HG02884 (cell line): ENCODE measurements around the gene NKD2.

ENCODE experiments used
- ATAC-seq: cut with Tn5 transposase; IDR thresholded peaks from one replicate; pipeline ENCODE4 v1.9.1; 2021; ENCODE audit warnings: mild to moderate bottlenecking, moderate library complexity; ENCODE audit not compliant: unreplicated experiment

NKD2 gene

DNA sequence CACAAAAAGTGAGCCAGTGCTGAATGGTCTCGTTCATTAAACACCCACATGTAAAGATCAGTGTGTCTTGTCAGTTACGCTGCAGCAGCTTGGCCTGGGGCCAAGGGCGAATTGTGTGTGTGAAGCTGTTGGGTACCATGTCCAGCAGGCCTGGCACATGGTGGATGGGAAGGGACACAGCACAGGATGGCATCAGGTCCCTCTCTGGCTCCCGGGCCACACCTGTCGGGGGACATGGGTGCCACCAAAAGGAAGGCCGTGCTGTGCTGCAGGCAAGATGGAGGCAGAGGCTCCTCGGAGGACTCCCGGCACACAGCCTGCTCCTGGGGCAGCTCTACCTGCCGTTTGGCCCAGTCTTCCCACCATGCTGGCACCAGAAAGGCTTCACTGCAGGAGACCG lies 32.0 kb downstream of the NKD2 start:
- ATAC-seq: no peak

DNA sequence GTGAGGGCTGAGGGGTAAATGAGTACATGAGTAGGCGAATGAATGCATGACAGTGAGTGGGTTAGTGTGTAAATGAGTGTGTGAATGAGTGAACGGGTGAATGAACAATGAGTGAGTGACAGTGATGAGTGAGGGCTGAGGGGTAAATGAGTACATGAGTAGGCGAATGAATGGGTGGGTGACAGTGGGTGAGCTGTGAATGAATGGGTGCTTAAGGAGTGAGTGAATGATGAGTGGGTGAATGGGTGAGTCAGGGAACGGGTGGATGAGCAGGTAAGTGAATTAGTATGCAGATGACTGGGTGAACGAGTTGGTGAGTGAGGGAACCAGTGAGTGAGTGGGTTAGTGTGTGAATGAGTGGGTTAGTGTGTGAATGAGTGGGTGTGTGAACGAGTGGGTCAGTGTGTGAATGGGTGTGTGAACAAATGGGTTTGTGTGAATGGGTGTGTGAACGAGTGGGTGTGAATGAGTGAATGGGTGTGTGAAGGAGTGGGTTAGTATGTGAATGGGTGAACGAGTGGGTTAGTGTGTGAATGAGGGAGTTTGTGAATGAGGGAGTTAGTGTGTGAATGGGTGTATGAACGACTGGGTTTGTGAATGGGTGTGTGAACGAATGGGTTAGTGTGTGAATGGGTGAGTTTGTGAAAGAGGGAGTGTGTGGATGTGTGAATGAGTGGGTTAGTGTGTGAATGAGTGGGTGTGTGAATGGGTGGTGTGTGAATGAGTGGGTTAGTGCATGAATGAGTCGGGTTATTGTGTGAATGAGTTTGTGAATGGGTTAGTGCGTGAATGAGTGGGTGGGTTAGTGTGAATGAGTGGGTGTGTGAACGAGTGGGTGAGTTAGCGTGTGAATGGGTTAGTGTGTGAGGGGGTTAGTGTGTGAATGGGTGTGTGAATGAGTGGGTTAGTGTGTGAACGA lies 32.9 kb downstream of the NKD2 start:
- no peak for ATAC-seq

DNA sequence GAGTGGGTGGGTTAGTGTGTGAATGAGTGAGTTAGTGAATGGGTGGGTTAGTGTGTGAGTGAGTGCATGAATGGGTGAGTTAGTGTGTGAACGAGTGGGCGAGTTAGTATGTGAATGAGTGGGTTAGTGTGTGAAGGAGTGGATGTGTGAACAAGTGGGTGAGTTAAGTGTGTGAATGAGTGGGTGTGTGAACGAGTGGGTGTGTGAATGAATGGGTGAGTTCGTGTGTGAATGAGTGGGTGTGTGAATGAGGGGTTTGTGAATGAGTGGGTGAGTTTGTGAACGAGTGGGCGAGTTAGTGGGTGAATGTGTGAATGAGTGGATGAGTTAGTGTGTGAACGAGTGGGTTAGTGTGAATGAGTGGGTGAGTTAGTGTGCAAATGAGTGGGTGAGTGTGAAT lies 34.0 kb downstream of the NKD2 start:
- no peak for ATAC-seq

DNA sequence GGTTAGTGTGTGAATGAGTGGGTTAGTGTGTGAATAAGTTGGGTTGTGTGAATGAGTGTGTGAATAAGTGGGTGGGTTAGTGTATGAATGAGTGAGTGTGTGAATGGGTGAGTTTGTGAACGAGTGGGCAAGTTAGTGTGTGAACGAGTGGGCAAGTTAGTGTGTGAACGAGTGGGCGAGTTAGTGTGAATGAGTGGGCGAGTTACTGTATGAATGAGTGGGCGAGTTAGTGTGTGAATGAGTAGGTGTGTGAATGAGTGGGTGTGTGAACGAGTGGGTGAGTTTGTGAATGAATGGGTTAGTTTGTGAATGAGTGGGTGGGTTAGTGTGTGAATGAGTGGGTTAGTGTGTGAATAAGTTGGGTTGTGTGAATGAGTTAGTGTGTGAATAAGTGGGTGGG lies 34.7 kb downstream of the NKD2 start:
- no peak for ATAC-seq

DNA sequence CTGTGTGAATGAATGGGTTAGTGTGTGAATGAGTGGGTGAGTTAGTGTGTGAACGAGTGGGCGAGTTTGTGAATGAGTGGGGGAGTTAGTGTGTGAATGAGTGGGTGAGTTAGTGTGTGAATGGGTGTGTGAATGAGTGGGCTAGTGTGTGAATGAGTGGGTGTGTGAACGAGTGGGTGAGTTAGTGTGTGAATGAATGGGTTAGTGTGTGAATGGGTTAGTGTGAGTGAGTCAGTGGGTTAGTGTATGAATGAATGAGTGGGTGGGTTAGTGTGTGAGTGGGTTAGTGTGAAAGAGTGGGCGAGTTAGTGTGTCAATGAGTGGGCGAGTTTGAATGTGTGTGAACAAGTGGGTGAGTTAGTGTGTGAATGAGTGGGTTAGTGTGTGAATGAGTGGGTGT lies 35.5 kb downstream of the NKD2 start:
- no peak for ATAC-seq

DNA sequence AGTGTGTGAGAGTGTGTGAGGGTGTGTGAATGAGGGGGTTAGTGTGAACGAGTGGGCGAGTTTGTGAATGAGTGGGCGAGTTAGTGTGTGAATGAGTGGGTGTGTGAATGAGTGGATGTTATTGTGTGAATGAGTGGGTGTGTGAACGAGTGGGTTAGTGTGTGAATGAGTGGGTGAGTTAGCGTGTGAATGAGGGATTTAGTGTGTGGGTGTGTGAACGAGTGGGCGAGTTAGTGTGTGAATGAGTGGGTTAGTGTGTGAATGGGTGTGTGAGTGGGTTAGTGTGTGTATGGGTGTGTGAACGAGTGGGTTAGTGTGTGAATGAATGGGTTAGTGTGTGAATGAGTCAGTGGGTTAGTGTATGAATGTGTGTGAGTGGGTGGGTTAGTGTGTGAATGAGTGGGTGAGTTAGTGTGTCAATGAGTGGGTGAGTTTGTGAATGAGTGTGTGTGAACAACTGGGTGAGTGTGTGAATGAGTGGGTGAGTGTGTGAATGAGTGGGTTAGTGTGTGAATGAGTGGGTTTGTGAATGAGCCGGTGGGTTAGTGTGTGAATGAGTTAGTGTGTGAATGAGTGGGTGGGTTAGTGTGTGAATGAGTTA lies 37.5 kb downstream of the NKD2 start:
- ATAC-seq: no peak

DNA sequence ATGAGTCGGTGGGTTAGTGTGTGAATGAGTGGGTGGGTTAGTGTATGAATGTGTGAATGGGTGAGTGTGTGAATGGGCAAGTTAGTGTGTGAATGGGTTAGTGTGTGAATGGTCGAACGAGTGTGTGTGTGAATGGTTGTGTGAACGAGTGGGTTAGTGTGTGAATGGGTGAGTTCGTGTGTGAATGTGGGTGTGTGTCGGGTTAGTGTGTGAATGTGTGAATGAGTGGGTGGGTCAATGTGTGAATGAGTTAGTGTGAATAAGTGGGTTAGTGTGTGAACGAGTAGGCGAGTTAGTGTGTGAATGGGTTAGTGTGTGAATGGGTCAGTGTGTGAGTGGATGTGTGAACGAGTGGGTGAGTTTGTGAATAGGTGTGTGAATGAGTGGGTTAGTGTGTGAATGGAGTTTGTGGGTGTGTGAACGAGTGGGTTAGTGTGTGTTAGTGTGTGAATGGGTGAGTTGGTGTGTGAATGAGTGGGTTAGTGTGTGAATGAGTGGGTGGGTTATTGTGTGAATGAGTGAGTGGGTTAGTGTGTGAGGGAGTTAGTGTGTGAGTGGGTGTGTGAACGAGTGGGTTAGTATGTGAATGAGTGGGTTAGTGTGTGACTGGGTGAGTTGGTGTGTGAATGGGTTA lies 38.8 kb downstream of the NKD2 start:
- no peak for ATAC-seq

DNA sequence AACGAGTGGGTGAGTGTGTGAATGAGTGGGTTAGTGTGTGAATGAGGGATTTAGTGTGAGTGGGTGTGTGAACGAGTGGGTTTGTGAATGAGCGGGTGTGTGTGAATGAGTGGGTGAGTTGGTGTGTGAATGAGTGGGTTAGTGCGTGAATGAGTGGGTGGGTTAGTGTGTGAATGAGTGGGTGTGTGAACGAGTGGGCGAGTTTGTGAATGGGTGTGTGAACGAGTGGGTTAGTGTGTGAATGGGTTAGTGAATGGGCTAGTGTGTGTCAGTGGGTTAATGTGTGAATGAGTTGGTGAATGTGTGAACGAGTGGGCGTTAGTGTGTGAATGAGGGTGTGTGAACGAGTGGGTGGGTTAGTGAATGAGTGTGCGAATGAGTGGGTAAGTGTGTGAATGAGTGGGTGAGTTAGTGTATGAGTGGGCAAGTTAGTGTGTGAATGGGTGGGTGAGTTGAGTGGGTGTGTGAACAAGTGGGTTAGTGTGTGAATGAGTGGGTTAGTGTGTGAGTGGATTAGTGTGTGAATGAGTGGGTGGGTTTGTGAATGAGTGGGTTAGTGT lies 39.6 kb downstream of the NKD2 start:
- ATAC-seq: no peak

DNA sequence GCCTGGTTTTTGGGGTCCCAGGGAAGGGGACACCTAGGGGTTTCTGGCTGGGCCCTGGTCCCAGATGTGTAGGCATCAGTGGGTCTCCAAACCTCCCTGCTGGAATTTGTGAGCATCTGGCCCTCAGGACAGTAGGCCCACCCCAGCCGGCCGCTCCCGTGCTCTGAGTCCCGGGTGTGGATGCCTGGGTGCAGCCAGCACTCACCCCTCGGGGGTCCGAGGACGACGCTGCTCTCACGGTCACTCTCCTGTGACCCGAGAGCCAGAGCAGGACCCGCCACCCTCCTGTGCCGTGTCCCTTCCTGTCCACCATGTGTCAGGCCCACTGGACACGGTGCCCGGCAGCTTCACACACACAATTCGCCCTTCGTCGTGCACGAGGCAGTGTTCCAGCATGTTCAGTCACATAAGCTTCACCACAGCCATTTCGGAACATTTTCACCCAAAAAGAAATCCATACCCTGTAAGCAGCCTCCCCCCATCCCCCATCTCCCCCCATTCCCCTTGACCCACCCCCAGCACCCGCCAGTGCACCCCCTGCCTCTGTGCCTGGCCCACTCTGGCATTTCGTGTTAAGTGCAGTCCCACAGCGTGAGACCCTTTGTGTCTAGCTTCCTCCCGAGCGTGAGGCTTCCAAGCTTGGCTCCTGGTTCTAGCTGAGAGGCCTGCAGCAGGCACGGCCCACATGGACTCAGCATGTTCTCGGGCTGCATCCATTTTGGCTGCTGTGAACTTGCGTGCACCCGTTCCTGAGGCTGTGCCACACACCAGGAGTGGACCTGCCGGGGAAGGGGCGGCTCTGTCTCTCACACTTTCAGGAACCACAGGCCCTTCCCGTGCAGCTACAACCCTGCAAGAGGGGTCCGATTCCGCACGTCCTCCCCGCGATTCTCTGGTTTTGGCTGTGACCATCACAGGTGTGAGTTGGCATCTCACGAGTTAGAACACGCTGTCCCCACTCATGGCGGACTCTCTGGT lies 40.5 kb downstream of the NKD2 start:
- ATAC-seq: no peak

DNA sequence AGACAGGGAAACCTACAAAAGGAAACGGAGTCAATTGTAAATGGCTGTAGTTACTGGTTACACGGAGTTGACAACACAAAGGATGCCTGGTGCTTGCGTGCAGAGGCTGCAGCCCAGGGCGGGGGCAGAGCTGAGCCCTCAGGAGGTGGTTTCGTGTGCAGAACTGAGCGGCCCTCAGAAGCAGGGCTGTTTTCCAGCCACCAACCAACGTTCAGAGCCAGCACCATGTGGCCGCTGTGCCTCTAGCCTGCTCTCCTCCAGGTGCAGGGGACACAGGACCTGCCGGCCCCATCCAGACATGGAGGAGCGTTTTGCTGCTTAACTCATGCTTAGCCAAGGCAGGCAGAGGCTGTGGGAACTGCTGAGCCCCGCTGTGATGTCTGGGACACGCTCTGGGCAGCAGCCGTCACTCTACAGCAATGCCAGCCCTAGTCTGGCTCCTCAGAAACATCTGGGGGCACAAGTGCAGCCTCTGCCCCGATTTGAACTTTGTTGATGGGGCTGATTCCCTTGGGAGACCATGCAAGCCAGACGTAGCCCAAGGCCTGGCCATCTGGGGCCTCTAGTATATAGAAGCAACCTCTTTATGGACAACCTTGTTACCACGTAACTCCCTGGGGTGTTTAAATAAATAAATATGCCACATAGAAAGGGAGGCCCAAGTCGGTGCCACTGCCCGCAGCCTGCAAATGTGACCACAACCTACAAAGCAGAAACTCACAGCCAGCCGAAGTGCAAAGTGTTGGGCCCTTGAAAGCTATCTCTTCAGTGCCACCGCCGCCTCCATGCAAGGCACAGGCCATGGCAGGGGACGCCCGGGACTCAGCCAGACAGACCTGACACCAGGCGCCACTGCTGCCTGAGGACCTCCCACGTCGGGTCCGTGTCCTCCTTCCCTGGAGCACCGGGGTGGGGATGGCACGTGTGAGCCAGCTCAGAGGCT lies 42.1 kb downstream of the NKD2 start:
- no peak for ATAC-seq

DNA sequence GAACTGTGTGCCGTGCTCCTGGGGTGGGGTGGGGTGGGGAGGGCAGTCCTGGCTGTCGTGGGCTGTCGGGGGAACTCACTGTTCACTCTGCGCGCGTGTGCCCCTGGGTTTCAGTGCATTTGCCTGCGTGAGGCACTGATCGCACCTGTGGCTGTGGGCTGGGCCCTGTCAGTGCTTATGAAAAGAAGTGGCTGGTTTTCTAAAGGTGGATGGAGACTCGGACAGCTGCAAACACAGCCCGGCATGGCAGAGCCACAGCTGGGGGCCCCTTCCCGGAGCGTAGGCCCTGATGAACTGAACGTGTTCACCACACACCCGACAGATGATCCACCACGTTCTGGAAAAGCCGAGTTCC lies 42.7 kb downstream of the NKD2 start:
- ATAC-seq: no peak

DNA sequence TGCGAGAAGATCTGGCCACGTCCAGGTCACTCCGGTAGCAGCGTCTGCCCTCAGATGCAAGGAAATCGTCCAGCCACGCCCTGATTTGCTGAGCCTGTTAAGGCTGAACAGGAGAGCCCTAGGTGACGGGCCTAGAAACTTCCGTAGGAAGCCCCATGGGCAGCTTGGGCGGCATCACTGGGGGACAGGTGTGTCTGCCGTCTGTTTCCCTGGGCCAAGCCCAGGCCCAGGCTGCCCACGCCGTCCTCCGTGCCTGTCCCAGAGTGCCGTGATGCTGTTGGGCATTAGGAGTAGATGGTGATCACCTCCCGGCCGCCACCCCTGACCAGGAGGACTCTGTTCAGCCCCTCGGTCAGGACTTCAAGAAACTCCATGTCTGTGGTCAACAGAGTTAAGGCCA lies 43.5 kb downstream of the NKD2 start:
- no peak for ATAC-seq

DNA sequence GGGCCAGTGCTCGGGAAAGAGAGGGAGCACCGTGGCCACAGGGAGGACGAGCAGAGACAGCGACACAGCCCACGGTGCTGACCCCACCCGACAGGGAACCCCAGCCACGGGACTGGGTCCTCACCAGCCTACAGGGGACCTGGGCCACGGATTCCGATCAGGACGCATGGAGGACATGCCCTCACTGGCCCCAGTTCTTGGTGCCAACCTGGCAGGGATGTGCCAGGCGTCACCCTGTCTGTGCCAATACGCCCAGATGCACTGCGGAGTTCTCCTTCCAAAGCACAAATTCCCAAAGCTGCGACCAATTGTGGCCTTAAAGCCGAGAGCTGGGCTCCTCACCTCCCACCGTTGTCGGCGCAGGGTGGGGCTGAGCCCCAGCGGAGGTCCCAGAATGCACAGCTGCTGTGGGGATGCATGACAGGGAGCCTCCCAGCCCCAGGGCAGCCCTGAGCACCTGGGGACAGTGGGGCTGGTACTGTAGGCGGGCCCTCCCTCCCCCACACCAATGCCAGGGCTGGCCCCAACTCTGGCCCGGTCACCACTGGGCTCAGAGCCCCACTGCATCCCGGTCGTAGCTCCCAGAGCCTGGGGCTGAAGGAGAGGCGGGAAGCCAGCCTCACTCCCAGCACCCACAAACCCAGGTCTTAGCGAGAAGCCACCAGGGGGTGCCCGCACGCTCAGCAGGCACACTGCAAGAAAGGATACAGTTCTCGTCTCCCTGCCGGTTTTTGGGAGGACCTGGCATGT lies 44.2 kb downstream of the NKD2 start:
- ATAC-seq: no peak

DNA sequence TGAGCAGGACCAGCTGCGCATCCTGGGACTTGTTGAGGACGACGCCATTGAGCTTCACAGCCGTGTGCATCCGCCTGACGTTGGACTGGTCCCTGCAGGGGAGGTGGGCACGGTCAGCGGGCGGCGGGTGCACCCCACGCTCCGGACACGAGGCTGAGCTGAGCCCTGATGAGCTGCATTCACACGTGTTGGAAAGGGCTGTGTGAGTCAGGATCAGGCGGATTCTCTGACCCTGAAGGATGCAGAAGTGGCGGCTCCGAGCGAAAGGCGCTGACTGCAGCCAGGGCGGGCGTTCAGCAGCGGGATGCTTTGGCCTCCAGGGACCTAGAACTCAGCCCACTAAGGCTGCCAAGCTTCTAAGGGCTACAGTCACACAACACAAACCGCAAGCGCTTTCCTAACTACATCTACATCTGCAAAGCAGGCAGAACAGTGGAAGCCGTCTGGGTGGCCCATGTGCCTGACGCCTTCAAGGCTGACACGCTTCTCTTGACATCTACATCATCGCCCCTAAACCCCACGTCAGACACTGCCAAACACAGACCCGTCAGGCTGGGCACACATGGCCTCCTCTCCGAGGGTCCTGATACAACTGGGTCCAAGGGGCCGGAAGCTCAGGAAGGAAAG lies 44.9 kb downstream of the NKD2 start:
- no peak for ATAC-seq

DNA sequence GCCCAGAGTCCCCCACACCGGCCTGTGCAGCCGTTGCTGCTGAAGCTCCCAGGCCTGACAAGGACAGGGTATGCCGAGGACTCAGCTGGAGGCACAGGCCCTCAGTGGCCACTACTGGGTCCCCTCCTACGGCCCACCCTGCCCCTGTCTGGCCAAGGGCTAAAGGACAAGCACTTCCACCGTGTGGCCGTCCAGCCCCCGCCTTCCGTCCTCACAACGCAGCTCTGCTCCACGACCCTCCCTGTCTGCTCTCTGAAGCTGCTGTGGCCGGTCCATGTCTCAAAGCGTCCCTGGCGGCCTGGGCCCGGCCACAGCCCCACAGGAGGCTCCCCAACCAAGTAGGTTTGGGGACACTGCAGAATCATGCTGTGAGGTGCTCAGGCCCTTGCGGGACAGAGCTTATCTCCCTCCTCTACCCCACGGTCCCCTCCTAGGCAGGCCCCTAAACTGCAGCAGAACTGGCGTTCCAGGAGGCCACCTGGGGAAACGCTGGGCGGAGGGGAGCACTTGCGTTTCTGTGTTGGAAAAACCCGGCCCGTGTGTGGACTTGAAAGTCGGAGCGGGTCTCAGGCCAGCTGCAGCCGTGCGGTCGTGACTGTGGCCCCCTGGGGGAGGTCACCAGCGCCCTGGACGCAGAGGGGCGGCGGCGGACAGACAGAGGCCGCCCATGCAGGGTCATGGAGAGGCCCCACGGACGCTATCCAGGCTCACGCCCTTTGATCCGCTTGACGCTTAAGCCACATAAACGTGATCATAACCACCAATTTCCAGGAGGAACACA lies 45.6 kb downstream of the NKD2 start:
- ATAC-seq: no peak

DNA sequence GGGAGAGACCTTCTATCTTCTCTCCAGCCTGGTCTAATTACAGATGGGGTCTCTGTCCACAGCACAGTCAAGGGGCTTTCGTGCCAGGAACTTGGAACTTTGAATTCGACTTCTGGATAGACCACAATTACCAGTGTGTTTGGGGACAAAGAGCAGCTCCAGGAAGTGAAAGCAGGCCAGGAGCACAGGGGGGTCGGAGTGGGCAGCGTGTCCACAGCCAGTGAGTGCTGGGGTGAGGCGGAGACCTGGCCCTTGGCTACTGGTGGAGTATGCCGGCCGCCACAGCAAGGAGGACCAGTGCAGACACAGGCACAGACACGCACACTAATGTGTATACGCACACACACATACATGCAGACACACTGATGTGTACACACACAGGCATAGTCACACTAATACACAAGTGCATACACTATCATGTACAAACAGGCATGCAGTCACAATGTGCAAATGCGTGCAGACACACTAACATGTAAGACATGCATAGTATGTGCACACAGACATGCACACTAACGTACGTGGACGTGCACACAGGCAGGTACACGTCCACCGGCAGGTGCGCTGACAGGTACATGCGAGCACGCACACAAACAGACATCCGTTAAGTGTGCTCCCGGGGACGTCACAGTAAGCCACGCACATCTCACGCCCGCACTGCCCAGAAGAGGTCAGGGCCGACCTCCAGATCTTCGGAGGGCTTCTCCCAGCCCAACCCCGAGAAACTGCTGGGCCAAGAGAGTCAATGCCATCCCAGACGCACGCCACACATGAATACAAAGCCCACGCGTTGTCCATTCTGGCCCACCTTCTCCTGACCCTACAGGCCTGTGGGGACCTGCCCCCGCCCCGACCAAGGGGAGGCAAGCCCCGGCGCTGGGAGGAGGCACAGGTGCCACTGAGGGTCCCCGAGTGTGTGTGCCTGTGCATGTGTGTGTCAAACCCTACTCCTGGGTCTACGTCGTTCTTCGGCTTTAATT lies 46.5 kb downstream of the NKD2 start:
- ATAC-seq: no peak
